WTC11 (cell line): Measurements from ENCODE around the gene RBP2. TPM values are rescaled to one million over a fixed set of nuclear protein-coding genes. Genes with fewer than 3 reads are reported as not detected.

Experiments used
- ATAC-seq: fragments of 200-7000 bp; cut with Tn5 transposase; 2 replicates; pipeline ENCODE4 v1.10.0; 2021; ENCODE audit warnings: mild to moderate bottlenecking, moderate library complexity
- CTCF ChIA-PET: fragments of 300-600 bp; sonication (Branson Sonifier 250); formaldehyde crosslinking; loops from one replicate; lab custom pipeline; 2021; ENCODE audit warnings: antibody characterized with exemption; lab: Charles Lee
- POLR2A ChIA-PET: fragments of 350-600 bp; sonication (Branson Sonifier 250); formaldehyde crosslinking; loops from one replicate; lab custom pipeline; 2021; ENCODE audit warnings: antibody characterized with exemption; lab: Charles Lee
- DNase-seq: peaks from one replicate; pipeline ENCODE4 v3.0.0; 2021; ENCODE audit warnings: low spot score
- H3K27ac Mint-ChIP-seq: 2 replicates; pipeline ENCODE4 v1.8.0; 2021; ENCODE audit warnings: mixed read lengths
- H3K27me3 Mint-ChIP-seq: 2 replicates; pipeline ENCODE4 v1.8.0; 2021; ENCODE audit warnings: low read depth, mild to moderate bottlenecking, moderate library complexity, mixed read lengths
- H3K36me3 Mint-ChIP-seq: 2 replicates; pipeline ENCODE4 v1.8.0; 2021; ENCODE audit warnings: mixed read lengths
- H3K4me1 Mint-ChIP-seq: 2 replicates; pipeline ENCODE4 v1.8.0; 2022; ENCODE audit warnings: mixed read lengths
- H3K4me3 Mint-ChIP-seq: 2 replicates; pipeline ENCODE4 v1.8.0; 2021; ENCODE audit warnings: mild to moderate bottlenecking, moderate library complexity, mixed read lengths
- H3K9me3 Mint-ChIP-seq: 2 replicates; pipeline ENCODE4 v1.8.0; 2021; ENCODE audit warnings: mixed read lengths
- AR ChIP-seq: fragments of 250-450 bp; sonication (Bioruptor Pico); IDR thresholded peaks from 2 replicates; pipeline ENCODE4 v1.9.0; 2021; ENCODE audit warnings: mild to moderate bottlenecking
- ELF4 ChIP-seq: sonication (generic); formaldehyde crosslinking; IDR thresholded peaks from 2 replicates; pipeline ENCODE4 v1.8.1; 2022; ENCODE audit warnings: low read depth, mild to moderate bottlenecking, moderate library complexity, missing genetic modification reagents
- FOXK1 ChIP-seq: sonication (generic); formaldehyde crosslinking; IDR thresholded peaks from 2 replicates; pipeline ENCODE4 v1.8.0; 2022; ENCODE audit warnings: mild to moderate bottlenecking, moderate library complexity, missing genetic modification reagents
- MXD4 ChIP-seq: fragments of 250-450 bp; sonication (Bioruptor Pico); IDR thresholded peaks from 2 replicates; pipeline ENCODE4 v1.8.0; 2021; ENCODE audit warnings: mild to moderate bottlenecking, moderate library complexity, borderline replicate concordance
- NR1H2 ChIP-seq: sonication (generic); formaldehyde crosslinking; IDR thresholded peaks from 2 replicates; pipeline ENCODE4 v1.9.0; 2021; ENCODE audit warnings: mild to moderate bottlenecking, moderate library complexity, missing genetic modification reagents
- NR2C2 ChIP-seq: sonication (generic); formaldehyde crosslinking; IDR thresholded peaks from 2 replicates; pipeline ENCODE4 v1.8.0; 2022; ENCODE audit warnings: mild to moderate bottlenecking, missing genetic modification reagents
- PREB ChIP-seq: sonication (generic); formaldehyde crosslinking; IDR thresholded peaks from 2 replicates; pipeline ENCODE4 v1.8.1; 2022; ENCODE audit warnings: mild to moderate bottlenecking, missing genetic modification reagents, moderate library complexity, borderline replicate concordance
- SMAD4 ChIP-seq: sonication (generic); formaldehyde crosslinking; IDR thresholded peaks from 2 replicates; pipeline ENCODE4 v1.8.0; 2022; ENCODE audit warnings: mild to moderate bottlenecking, missing genetic modification reagents
- TCF7 ChIP-seq: sonication (generic); formaldehyde crosslinking; IDR thresholded peaks from 2 replicates; pipeline ENCODE4 v1.8.0; 2022; ENCODE audit warnings: mild to moderate bottlenecking, low read depth, missing genetic modification reagents, moderate library complexity
- TEAD1 ChIP-seq: sonication (generic); formaldehyde crosslinking; IDR thresholded peaks from 2 replicates; pipeline ENCODE4 v1.8.0; 2022; ENCODE audit warnings: mild to moderate bottlenecking, missing genetic modification reagents
- TEAD4 ChIP-seq: sonication (generic); formaldehyde crosslinking; IDR thresholded peaks from 2 replicates; pipeline ENCODE4 v1.8.0; 2022; ENCODE audit warnings: mild to moderate bottlenecking, missing genetic modification reagents
- ZBTB21 ChIP-seq: sonication (generic); formaldehyde crosslinking; IDR thresholded peaks from 2 replicates; pipeline ENCODE4 v1.8.1; 2023; ENCODE audit warnings: mild to moderate bottlenecking, missing genetic modification reagents, borderline replicate concordance
- ZNF425 ChIP-seq: fragments of 250-450 bp; sonication (Bioruptor Pico); conservative IDR thresholded peaks from 2 replicates; pipeline ENCODE4 v1.9.0; 2021; ENCODE audit warnings: mild to moderate bottlenecking
- ZNF532 ChIP-seq: fragments of 250-450 bp; sonication (Bioruptor Pico); IDR thresholded peaks from 2 replicates; pipeline ENCODE4 v1.9.0; 2021; ENCODE audit warnings: mild to moderate bottlenecking, borderline replicate concordance
- total RNA-seq: library from RNA; stranded (reverse); gene quantifications from 3 replicates; pipeline ENCODE4 v1.2.3, GENCODE V29; 2021
- TF ChIP-seq, protein P1 (sequence below): sonication (generic); formaldehyde crosslinking; IDR thresholded peaks from 2 replicates; pipeline ENCODE4 v1.8.1; 2022; ENCODE audit warnings: missing genetic modification reagents, borderline replicate concordance

RBP2 gene
- total RNA-seq, 1 experiment from 2014 or later = not detected

GRCh38 chr3:139470199-139470598 lies 6.1 kb downstream of the RBP2 start:
- H3K4me1 Mint-ChIP-seq = peaks cover 3% of the 10 kb centered on the region; the same call in 1 of the 2 replicates
- POLR2A ChIA-PET = no interaction called here

More at GRCh38 chr3:139470199-139470598, 6.1 kb downstream of the RBP2 start:
- no peak for DNase-seq
- Mint-ChIP-seq H3K9me3 (0 out of 2 replicates have a peak, but pooled peaks cover 3% of the 10 kb centered on the region), H3K27ac (no peak overlapping the region), H3K27me3 (no peaks in the 10 kb centered on the region), H3K4me3 (no peak overlapping the region), H3K36me3 (no peaks in the 10 kb centered on the region)
- CTCF ChIA-PET = interaction anchor here (1.0 kb wide), 1 partner anchor 16 kb away, joined by 3 read pairs; no protein-coding TSS in a partner anchor
- TF ChIP-seq MXD4 = no peak
- TF ChIP-seq NR2C2 (CRISPR knock-in tag) = no peak
- TF ChIP-seq NR1H2 (CRISPR knock-in tag) = no peak
- TF ChIP-seq AR (CRISPR knock-in tag) = no peak
- no peak for TF ChIP-seq ZBTB21 (CRISPR knock-in tag)
- TF ChIP-seq TCF7 (CRISPR knock-in tag) = no peak
- TF ChIP-seq PREB (CRISPR knock-in tag) = no peak
- no peak for TF ChIP-seq FOXK1 (CRISPR knock-in tag)
- TF ChIP-seq TEAD1 (CRISPR knock-in tag) = no peak
- TF ChIP-seq TEAD4 (CRISPR knock-in tag) = no peak
- TF ChIP-seq, protein P1, sequence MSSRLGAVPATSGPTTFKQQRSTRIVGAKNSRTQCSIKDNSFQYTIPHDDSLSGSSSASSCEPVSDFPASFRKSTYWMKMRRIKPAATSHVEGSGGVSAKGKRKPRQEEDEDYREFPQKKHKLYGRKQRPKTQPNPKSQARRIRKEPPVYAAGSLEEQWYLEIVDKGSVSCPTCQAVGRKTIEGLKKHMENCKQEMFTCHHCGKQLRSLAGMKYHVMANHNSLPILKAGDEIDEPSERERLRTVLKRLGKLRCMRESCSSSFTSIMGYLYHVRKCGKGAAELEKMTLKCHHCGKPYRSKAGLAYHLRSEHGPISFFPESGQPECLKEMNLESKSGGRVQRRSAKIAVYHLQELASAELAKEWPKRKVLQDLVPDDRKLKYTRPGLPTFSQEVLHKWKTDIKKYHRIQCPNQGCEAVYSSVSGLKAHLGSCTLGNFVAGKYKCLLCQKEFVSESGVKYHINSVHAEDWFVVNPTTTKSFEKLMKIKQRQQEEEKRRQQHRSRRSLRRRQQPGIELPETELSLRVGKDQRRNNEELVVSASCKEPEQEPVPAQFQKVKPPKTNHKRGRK = no peak
- no peak for TF ChIP-seq ELF4 (CRISPR knock-in tag)
- TF ChIP-seq ZNF532 = no peak
- TF ChIP-seq SMAD4 = no peak
- no peak for TF ChIP-seq ZNF425
- ATAC-seq = no peak
